GM23338 (cell line): ENCODE results near the gene IPPK. TPM values are rescaled to one million over a fixed set of nuclear protein-coding genes. Genes with fewer than 3 reads are reported as not detected.

Source experiments
- ATAC-seq: fragments of 200-7000 bp; cut with Tn5 transposase; 3 replicates; pipeline ENCODE4 v1.9.1; 2020
- DNase-seq: peaks from one replicate; pipeline ENCODE4 v3.0.0-alpha.2; 2015; ENCODE audit warnings: low spot score
- H2AFZ ChIP-seq: fragments of 200-600 bp; sonication (generic); 2 replicates; pipeline ENCODE4 v1.8.0; 2016; ENCODE audit warnings: antibody characterized with exemption, mild to moderate bottlenecking, moderate library complexity
- H3F3A ChIP-seq: fragments of 200-600 bp; sonication (generic); replicated peaks from 2 replicates; pipeline ENCODE4 v1.8.0; 2017; ENCODE audit warnings: antibody characterized with exemption, mixed run types, low read depth
- H3K27ac ChIP-seq: fragments of 200-600 bp; sonication (generic); 2 replicates; pipeline ENCODE4 v1.6.1; 2016; ENCODE audit warnings: low read depth
- H3K27me3 ChIP-seq: fragments of 200-600 bp; sonication (generic); 2 replicates; pipeline ENCODE4 v1.8.0; 2016; ENCODE audit warnings: mild to moderate bottlenecking, mixed run types, moderate library complexity; ENCODE audit not compliant: insufficient read depth
- H3K36me3 ChIP-seq: fragments of 200-600 bp; sonication (generic); 2 replicates; pipeline ENCODE4 v1.8.0; 2016; ENCODE audit warnings: mild to moderate bottlenecking; ENCODE audit not compliant: insufficient read depth
- H3K4me1 ChIP-seq: fragments of 200-600 bp; sonication (generic); 2 replicates; pipeline ENCODE4 v1.8.0; 2016; ENCODE audit warnings: mild to moderate bottlenecking, moderate library complexity; ENCODE audit not compliant: insufficient read depth
- H3K4me2 ChIP-seq: fragments of 200-600 bp; sonication (generic); 2 replicates; pipeline ENCODE4 v1.7.1; 2017; ENCODE audit warnings: mixed run types
- H3K4me3 ChIP-seq: fragments of 200-600 bp; sonication (generic); 2 replicates; pipeline ENCODE4 v1.6.1; 2016; ENCODE audit warnings: mixed run types
- H3K79me2 ChIP-seq: fragments of 200-600 bp; sonication (generic); replicated peaks from 2 replicates; pipeline ENCODE4 v1.8.0; 2017; ENCODE audit warnings: mild to moderate bottlenecking; ENCODE audit not compliant: insufficient read depth
- H3K9me2 ChIP-seq: fragments of 200-600 bp; sonication (generic); 2 replicates; pipeline ENCODE4 v1.8.0; 2017; ENCODE audit not compliant: insufficient read depth
- H4K20me1 ChIP-seq: fragments of 200-600 bp; sonication (generic); replicated peaks from 2 replicates; pipeline ENCODE4 v1.8.0; 2017; ENCODE audit warnings: mild to moderate bottlenecking; ENCODE audit not compliant: insufficient read depth
- H3K27ac Mint-ChIP-seq: 2 replicates; pipeline ENCODE4 v1.8.0; 2020; ENCODE audit warnings: inconsistent platforms, mild to moderate bottlenecking, moderate library complexity, mixed read lengths
- H3K27me3 Mint-ChIP-seq: 3 replicates; pipeline ENCODE4 v1.8.0; 2022; ENCODE audit warnings: low read depth, mild to moderate bottlenecking, moderate library complexity, mixed read lengths, inconsistent platforms; ENCODE audit not compliant: insufficient read depth, poor library complexity
- H3K36me3 Mint-ChIP-seq: 3 replicates; pipeline ENCODE4 v1.8.0; 2021; ENCODE audit warnings: low read depth, mild to moderate bottlenecking, inconsistent platforms, moderate library complexity, mixed read lengths
- H3K4me1 Mint-ChIP-seq: 3 replicates; pipeline ENCODE4 v1.8.0; 2020; ENCODE audit warnings: mild to moderate bottlenecking, inconsistent platforms, mixed read lengths
- H3K4me3 Mint-ChIP-seq: 3 replicates; pipeline ENCODE4 v1.8.0; 2021; ENCODE audit warnings: moderate library complexity, mild to moderate bottlenecking, inconsistent platforms, mixed read lengths
- H3K9me3 Mint-ChIP-seq: 3 replicates; pipeline ENCODE4 v1.8.0; 2020; ENCODE audit warnings: moderate library complexity, mild to moderate bottlenecking, inconsistent platforms, mixed read lengths
- CREB1 ChIP-seq: fragments of 250-450 bp; sonication (Bioruptor Pico); IDR thresholded peaks from 2 replicates; pipeline ENCODE4 v1.5.0; 2020; ENCODE audit warnings: low read depth, mild to moderate bottlenecking, moderate library complexity
- EZH2phosphoT487 ChIP-seq: fragments of 200-600 bp; sonication (generic); IDR thresholded peaks from one replicate; pipeline ENCODE4 v1.8.1; 2018; ENCODE audit warnings: antibody characterized with exemption; ENCODE audit not compliant: unreplicated experiment
- NANOG ChIP-seq: IDR thresholded peaks from 2 replicates; pipeline ENCODE4 v1.6.1; 2016; ENCODE audit warnings: antibody characterized with exemption, borderline replicate concordance
- STAT1 ChIP-seq: IDR thresholded peaks from one replicate; pipeline ENCODE4 v1.6.1; 2016; ENCODE audit warnings: antibody characterized with exemption; ENCODE audit not compliant: unreplicated experiment
- ZNF114 ChIP-seq: fragments of 250-450 bp; sonication (Bioruptor Pico); IDR thresholded peaks from 2 replicates; pipeline ENCODE4 v1.5.0; 2020; ENCODE audit warnings: mild to moderate bottlenecking, moderate library complexity
- polyA plus RNA-seq: library from polyadenylated mRNA; unstranded; fragments of >200 nt; fragmentation: Nextera tagmentation; extraction: Ambion mirVana; gene quantifications from 2 replicates; pipeline ENCODE4 v1.2.1, GENCODE V29; 2016
- total RNA-seq: library from RNA; depleted of rRNA; stranded (reverse); fragments of >200 nt; shearing (Covaris generic); gene quantifications from 2 replicates; pipeline ENCODE4 v1.2.3, GENCODE V29; 2014
- TF ChIP-seq, protein P1 (sequence below): fragments of 250-450 bp; sonication (Bioruptor Pico); IDR thresholded peaks from 2 replicates; pipeline ENCODE4 v1.5.0; 2020; ENCODE audit warnings: mild to moderate bottlenecking, moderate library complexity
- TF ChIP-seq, protein P2 (sequence below): IDR thresholded peaks from 2 replicates; pipeline ENCODE4 v1.6.1; 2016; ENCODE audit warnings: antibody characterized with exemption
- TF ChIP-seq, protein P3 (sequence below), 2 experiments: fragments of 200-600 bp in 1 of 2; sonication (generic) in 1 of 2; conservative IDR thresholded peaks; 2 replicates each; pipeline versions ENCODE4 v1.5.1 to v1.6.1; 2016 to 2017; ENCODE audit warnings: antibody characterized with exemption in 2 of 2, low read depth in 2 of 2, mild to moderate bottlenecking in 2 of 2, moderate library complexity in 1 of 2
- TF ChIP-seq, protein P4 (sequence below): IDR thresholded peaks from one replicate; pipeline ENCODE4 v1.6.1; 2018; ENCODE audit warnings: antibody characterized with exemption; ENCODE audit not compliant: unreplicated experiment

Gene IPPK
- total and polyA plus RNA-seq, 2 experiments from 2014 or later, result 6.5 to 17.5 TPM

DNA sequence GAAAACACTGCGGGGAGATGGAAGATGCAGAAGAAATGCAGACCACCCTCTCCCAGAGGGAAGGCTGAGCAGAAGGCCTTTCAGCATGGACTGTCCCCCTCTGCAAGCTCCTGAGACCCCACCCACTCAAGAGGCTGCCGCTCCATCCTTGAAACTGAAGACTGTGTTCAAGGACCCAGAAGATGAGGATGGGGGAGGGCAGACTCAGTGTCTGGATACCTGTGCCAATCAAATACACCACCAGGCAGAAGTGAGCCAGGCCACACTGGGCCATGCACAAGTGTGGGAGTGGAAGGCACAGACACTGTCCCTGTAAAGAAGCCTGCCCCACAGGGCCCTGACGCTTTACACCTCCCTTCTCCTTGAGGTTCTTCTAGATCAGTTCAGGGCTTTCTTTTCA is 40.0 kb upstream of the IPPK start (continued):
- TF ChIP-seq, protein P1, sequence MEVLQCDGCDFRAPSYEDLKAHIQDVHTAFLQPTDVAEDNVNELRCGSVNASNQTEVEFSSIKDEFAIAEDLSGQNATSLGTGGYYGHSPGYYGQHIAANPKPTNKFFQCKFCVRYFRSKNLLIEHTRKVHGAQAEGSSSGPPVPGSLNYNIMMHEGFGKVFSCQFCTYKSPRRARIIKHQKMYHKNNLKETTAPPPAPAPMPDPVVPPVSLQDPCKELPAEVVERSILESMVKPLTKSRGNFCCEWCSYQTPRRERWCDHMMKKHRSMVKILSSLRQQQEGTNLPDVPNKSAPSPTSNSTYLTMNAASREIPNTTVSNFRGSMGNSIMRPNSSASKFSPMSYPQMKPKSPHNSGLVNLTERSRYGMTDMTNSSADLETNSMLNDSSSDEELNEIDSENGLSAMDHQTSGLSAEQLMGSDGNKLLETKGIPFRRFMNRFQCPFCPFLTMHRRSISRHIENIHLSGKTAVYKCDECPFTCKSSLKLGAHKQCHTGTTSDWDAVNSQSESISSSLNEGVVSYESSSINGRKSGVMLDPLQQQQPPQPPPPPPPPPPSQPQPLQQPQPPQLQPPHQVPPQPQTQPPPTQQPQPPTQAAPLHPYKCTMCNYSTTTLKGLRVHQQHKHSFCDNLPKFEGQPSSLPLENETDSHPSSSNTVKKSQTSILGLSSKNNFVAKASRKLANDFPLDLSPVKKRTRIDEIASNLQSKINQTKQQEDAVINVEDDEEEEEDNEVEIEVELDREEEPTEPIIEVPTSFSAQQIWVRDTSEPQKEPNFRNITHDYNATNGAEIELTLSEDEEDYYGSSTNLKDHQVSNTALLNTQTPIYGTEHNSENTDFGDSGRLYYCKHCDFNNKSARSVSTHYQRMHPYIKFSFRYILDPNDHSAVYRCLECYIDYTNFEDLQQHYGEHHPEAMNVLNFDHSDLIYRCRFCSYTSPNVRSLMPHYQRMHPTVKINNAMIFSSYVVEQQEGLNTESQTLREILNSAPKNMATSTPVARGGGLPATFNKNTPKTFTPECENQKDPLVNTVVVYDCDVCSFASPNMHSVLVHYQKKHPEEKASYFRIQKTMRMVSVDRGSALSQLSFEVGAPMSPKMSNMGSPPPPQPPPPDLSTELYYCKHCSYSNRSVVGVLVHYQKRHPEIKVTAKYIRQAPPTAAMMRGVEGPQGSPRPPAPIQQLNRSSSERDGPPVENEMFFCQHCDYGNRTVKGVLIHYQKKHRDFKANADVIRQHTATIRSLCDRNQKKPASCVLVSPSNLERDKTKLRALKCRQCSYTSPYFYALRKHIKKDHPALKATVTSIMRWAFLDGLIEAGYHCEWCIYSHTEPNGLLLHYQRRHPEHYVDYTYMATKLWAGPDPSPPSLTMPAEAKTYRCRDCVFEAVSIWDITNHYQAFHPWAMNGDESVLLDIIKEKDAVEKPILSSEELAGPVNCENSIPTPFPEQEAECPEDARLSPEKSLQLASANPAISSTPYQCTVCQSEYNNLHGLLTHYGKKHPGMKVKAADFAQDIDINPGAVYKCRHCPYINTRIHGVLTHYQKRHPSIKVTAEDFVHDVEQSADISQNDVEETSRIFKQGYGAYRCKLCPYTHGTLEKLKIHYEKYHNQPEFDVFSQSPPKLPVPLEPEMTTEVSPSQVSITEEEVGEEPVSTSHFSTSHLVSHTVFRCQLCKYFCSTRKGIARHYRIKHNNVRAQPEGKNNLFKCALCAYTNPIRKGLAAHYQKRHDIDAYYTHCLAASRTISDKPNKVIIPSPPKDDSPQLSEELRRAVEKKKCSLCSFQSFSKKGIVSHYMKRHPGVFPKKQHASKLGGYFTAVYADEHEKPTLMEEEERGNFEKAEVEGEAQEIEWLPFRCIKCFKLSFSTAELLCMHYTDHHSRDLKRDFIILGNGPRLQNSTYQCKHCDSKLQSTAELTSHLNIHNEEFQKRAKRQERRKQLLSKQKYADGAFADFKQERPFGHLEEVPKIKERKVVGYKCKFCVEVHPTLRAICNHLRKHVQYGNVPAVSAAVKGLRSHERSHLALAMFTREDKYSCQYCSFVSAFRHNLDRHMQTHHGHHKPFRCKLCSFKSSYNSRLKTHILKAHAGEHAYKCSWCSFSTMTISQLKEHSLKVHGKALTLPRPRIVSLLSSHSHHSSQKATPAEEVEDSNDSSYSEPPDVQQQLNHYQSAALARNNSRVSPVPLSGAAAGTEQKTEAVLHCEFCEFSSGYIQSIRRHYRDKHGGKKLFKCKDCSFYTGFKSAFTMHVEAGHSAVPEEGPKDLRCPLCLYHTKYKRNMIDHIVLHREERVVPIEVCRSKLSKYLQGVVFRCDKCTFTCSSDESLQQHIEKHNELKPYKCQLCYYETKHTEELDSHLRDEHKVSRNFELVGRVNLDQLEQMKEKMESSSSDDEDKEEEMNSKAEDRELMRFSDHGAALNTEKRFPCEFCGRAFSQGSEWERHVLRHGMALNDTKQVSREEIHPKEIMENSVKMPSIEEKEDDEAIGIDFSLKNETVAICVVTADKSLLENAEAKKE, result no peak
- TF ChIP-seq STAT1, result no peak
- TF ChIP-seq ZNF114, result no peak

DNA sequence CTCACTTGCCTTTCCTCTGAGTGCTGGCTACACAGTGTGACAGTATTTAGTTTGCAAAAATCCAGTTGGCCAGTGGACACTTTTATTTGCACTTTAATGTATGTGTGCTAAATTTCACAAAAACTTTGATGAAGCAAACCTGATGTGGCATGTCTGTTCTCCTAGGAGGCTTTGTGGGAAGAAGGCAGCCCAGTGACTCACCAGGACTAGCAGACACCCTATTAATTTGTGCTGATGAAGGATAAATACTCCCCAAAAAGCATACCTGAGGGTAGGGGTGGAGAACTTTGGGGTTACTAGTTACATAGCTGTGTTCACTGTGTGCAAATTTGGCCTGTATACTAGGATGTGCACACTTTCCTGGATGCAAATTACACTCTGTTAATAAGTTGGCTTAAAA is 39.3 kb upstream of the IPPK start:
- no peak overlapping the region for H2AFZ ChIP-seq
- H3K4me2 ChIP-seq, result no peak overlapping the region
- no peaks in the 10 kb centered on the region for H3K79me2 ChIP-seq
- Mint-ChIP-seq H3K4me3 (no peak overlapping the region), H3K27ac (no peak overlapping the region), H3K9me3 (no peaks in the 10 kb centered on the region), H3K27me3 (peaks cover 2% of the 10 kb centered on the region), H3K4me1 (no peaks in the 10 kb centered on the region; the same call in 2 of the 3 replicates), H3K36me3 (peaks cover 23% of the 10 kb centered on the region)
- H3K27me3 ChIP-seq, result no peaks in the 10 kb centered on the region
- peaks cover 12% of the 10 kb centered on the region; the same call in 1 of the 2 replicates for H3K36me3 ChIP-seq
- no peaks in the 10 kb centered on the region for H3K4me1 ChIP-seq
- no peaks in the 10 kb centered on the region; the same call in 1 of the 2 replicates for H4K20me1 ChIP-seq
- ATAC-seq, result no peak
- no peaks in the 10 kb centered on the region for H3F3A ChIP-seq
- H3K27ac ChIP-seq, result no peak overlapping the region
- H3K9me2 ChIP-seq, result no peaks in the 10 kb centered on the region
- H3K4me3 ChIP-seq, result no peak overlapping the region
- no peak for DNase-seq
- no peak for TF ChIP-seq CREB1
- TF ChIP-seq NANOG, result no peak
- TF ChIP-seq, protein P2, sequence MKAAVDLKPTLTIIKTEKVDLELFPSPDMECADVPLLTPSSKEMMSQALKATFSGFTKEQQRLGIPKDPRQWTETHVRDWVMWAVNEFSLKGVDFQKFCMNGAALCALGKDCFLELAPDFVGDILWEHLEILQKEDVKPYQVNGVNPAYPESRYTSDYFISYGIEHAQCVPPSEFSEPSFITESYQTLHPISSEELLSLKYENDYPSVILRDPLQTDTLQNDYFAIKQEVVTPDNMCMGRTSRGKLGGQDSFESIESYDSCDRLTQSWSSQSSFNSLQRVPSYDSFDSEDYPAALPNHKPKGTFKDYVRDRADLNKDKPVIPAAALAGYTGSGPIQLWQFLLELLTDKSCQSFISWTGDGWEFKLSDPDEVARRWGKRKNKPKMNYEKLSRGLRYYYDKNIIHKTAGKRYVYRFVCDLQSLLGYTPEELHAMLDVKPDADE, result no peak
- no peak for TF ChIP-seq EZH2phosphoT487
- TF ChIP-seq, protein P3, sequence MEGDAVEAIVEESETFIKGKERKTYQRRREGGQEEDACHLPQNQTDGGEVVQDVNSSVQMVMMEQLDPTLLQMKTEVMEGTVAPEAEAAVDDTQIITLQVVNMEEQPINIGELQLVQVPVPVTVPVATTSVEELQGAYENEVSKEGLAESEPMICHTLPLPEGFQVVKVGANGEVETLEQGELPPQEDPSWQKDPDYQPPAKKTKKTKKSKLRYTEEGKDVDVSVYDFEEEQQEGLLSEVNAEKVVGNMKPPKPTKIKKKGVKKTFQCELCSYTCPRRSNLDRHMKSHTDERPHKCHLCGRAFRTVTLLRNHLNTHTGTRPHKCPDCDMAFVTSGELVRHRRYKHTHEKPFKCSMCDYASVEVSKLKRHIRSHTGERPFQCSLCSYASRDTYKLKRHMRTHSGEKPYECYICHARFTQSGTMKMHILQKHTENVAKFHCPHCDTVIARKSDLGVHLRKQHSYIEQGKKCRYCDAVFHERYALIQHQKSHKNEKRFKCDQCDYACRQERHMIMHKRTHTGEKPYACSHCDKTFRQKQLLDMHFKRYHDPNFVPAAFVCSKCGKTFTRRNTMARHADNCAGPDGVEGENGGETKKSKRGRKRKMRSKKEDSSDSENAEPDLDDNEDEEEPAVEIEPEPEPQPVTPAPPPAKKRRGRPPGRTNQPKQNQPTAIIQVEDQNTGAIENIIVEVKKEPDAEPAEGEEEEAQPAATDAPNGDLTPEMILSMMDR (conservative IDR thresholded peaks at IDR 0.05; ENCODE audit: low read depth in 2 of 2), result no peak
- TF ChIP-seq, protein P4, sequence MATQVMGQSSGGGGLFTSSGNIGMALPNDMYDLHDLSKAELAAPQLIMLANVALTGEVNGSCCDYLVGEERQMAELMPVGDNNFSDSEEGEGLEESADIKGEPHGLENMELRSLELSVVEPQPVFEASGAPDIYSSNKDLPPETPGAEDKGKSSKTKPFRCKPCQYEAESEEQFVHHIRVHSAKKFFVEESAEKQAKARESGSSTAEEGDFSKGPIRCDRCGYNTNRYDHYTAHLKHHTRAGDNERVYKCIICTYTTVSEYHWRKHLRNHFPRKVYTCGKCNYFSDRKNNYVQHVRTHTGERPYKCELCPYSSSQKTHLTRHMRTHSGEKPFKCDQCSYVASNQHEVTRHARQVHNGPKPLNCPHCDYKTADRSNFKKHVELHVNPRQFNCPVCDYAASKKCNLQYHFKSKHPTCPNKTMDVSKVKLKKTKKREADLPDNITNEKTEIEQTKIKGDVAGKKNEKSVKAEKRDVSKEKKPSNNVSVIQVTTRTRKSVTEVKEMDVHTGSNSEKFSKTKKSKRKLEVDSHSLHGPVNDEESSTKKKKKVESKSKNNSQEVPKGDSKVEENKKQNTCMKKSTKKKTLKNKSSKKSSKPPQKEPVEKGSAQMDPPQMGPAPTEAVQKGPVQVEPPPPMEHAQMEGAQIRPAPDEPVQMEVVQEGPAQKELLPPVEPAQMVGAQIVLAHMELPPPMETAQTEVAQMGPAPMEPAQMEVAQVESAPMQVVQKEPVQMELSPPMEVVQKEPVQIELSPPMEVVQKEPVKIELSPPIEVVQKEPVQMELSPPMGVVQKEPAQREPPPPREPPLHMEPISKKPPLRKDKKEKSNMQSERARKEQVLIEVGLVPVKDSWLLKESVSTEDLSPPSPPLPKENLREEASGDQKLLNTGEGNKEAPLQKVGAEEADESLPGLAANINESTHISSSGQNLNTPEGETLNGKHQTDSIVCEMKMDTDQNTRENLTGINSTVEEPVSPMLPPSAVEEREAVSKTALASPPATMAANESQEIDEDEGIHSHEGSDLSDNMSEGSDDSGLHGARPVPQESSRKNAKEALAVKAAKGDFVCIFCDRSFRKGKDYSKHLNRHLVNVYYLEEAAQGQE, result no peak
